ENCODE measurements around the gene IMPDH2.

DNA sequence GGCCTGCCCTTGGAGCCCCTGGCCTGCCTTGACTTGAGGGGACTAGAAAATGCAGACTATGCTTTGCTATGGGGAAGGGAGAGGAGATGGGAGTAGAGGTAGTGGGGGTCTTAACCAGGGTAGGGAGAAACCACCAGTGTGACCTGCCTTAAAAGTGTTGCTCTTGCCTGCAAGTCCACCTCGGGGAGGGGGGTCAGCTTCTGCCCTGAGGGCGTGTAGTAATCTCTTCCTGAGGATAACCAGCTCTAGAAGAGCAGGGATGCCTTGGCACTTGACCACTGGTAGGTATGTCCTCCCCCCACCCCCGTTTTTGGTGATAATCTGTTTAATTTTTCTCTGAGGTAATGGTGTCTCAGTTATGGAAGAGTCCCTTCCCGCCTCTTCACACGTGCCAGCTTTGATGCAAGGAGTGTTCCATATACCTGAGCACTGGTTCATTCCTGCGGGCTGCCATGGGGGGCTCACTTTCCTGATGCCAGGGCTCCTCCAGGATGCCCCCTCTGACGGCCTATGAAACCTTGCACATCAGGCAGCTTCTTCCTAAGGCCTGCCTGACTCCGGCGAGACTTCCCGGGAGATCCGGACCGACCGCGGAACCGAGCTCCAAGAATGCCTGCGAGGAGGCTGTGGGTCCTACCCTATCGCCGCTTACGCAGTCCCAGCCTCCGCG, 39.9 kb downstream of the IMPDH2 start:
- TF ChIP-seq RAD21 (IDR thresholded peaks at IDR 0.05; ENCODE audit: low read length) = no peak
- TF ChIP-seq SMC3 (IDR thresholded peaks at IDR 0.05; ENCODE audit: low read depth, low read length) = no peak
- TF ChIP-seq, protein P1, sequence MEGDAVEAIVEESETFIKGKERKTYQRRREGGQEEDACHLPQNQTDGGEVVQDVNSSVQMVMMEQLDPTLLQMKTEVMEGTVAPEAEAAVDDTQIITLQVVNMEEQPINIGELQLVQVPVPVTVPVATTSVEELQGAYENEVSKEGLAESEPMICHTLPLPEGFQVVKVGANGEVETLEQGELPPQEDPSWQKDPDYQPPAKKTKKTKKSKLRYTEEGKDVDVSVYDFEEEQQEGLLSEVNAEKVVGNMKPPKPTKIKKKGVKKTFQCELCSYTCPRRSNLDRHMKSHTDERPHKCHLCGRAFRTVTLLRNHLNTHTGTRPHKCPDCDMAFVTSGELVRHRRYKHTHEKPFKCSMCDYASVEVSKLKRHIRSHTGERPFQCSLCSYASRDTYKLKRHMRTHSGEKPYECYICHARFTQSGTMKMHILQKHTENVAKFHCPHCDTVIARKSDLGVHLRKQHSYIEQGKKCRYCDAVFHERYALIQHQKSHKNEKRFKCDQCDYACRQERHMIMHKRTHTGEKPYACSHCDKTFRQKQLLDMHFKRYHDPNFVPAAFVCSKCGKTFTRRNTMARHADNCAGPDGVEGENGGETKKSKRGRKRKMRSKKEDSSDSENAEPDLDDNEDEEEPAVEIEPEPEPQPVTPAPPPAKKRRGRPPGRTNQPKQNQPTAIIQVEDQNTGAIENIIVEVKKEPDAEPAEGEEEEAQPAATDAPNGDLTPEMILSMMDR (conservative IDR thresholded peaks at IDR 0.05; ENCODE audit: low read depth, low read length) = no peak
- no peak for TF ChIP-seq FOS (IDR thresholded peaks at IDR 0.05; ENCODE audit: low read depth, low read length)

All from IMR-90 (cell line).